Heart left ventricle (tissue), 16 donors: ENCODE results near the gene MYBPH. TPM values are rescaled to one million over a fixed set of nuclear protein-coding genes. Genes with fewer than 3 reads are reported as not detected.
A peak's percentile ranks its signal among the peaks of the same experiment; 100 is the strongest.

Experiments used
- ATAC-seq, 4 donors: fragments of 200-7000 bp; cut with Tn5 transposase; one replicate each; pipeline ENCODE4 v1.9.1; 2020 to 2022; ENCODE audit warnings: moderate library complexity in 4 of 4, mild to moderate bottlenecking in 3 of 4, moderate number of reproducible peaks in 1 of 4
- DNase-seq, 5 donors: peaks; one replicate each; pipeline ENCODE4 v3.0.0-alpha.2; 2020
- H3K27ac ChIP-seq, 12 donors: fragments of 200-600 bp; sonication (generic) in 4 of 12; one replicate each; pipeline versions ENCODE4 v1.5.0 to v1.8.0; 2016 to 2022; ENCODE audit warnings: mild to moderate bottlenecking in 2 of 12
- H3K27me3 ChIP-seq, 9 donors: fragments of 200-600 bp; sonication (generic) in 2 of 9; one replicate each; pipeline versions ENCODE4 v1.5.1 to v1.8.0; 2016 to 2022; ENCODE audit warnings: mild to moderate bottlenecking in 3 of 9
- H3K36me3 ChIP-seq, 9 donors: fragments of 200-600 bp; sonication (generic) in 2 of 9; one replicate each; pipeline versions ENCODE4 v1.5.0 to v1.8.0; 2018 to 2022; ENCODE audit warnings: mild to moderate bottlenecking in 2 of 9
- H3K4me1 ChIP-seq, 12 donors: fragments of 200-600 bp; sonication (generic) in 4 of 12; one replicate each; pipeline versions ENCODE4 v1.5.0 to v1.8.0; 2016 to 2022; ENCODE audit warnings: mild to moderate bottlenecking in 3 of 12
- H3K4me3 ChIP-seq, 12 donors: fragments of 200-600 bp; sonication (generic) in 4 of 12; one replicate each; pipeline versions ENCODE4 v1.5.0 to v1.8.0; 2017 to 2022; ENCODE audit warnings: mild to moderate bottlenecking in 9 of 12, moderate library complexity in 4 of 12
- H3K9me3 ChIP-seq, 12 donors: fragments of 200-600 bp; sonication (generic) in 4 of 12; one replicate each; pipeline versions ENCODE4 v1.5.0 to v1.8.0; 2016 to 2022; ENCODE audit warnings: mild to moderate bottlenecking in 1 of 12
- POLR2A ChIP-seq, 2 donors: fragments of 450-650 bp; IDR thresholded peaks; one replicate each; pipeline ENCODE4 v1.6.1; 2017; ENCODE audit warnings: antibody characterized with exemption in 2 of 2, mild to moderate bottlenecking in 2 of 2, moderate library complexity in 2 of 2
- WGBS, 4 donors: extraction: QIAGEN DNeasy Blood & Tissue Kit in 2 of 4; methylation state at CpG; one replicate each; pipeline versions ENCODE4 v1.1.5 to v1.1.7; 2013 to 2018; 5-methylcytosine and 5-hydroxymethylcytosine counted together
- intact Hi-C, 10 donors: fragments of 100-400 bp; cut with DNase I; formaldehyde crosslinking; loops; one replicate each; pipeline versions ENCODE4 v1.11.1 to v1.14.2; 2022
- polyA plus RNA-seq, 2 donors: library from polyadenylated mRNA; stranded (reverse); fragments of 200-250 nt; gene quantifications; one replicate each; pipeline ENCODE4 v1.2.3, GENCODE V29; 2013
- total RNA-seq, 9 donors: library from RNA; depleted of rRNA in 2 of 9; stranded (reverse); fragments of >200 nt in 2 of 9; fragmentation: NEBNext Ultra II Directional in 3 of 9; extraction: Animal tissue kit (Norgen Biotek cat#: 25700) in 3 of 9; gene quantifications; one replicate each; pipeline versions ENCODE4 v1.1.0 to v1.2.4, GENCODE V29; 2016 to 2023
- TF ChIP-seq, protein P1 (sequence below), 12 donors: fragments of 200-600 bp; sonication (generic) in 4 of 12; IDR thresholded peaks; one replicate each; pipeline versions ENCODE4 v1.5.0 to v1.8.0; 2018 to 2022; ENCODE audit warnings: antibody characterized with exemption in 12 of 12, mild to moderate bottlenecking in 5 of 12
- donor health status: ischemic (EF 13 %, LVEDD 7.1; RV severe dilation, severe dysfunction).
- donor health status: healthy with polysubstance abuse.
- donor health status: DM: no; HTN: yes; CAD: no.
- donor health status: DM: no; HTN: no; CAD: no.
- donor health status: ischemic (EF 25% LVEDD 6.9; RV normal size, moderate dysfunction).
- donor health status: ischemic (EF 25% LVEDD 5.7; RV mildly dilated, moderate dysfunction).
- donor health status: healthy.
- donor health status: DM: yes; HTN: yes; CAD: no.
- donor health status: ischemic (EF 35%, LVEDD 5.7; RV mildly dilated, moderate dysfunction).
- donor health status: nonischemic (EF 11% LVEDD 7.7; RV severe dilation, severe dysfunction).
- donor health status: DM: yes; HTN: yes; CAD: no.
- donor health status: PGD.
- donor health status: ischemic (EF 29% LVEDD 5.4; RV normal size, mild dysfunction).
- donor health status: nonischemic (EF 23%, LVEDD 6.1; RV moderate dilation, normal function).

MYBPH gene
- total and polyA plus RNA-seq, 11 donors = 0.32 TPM; not detected in 10

DNA sequence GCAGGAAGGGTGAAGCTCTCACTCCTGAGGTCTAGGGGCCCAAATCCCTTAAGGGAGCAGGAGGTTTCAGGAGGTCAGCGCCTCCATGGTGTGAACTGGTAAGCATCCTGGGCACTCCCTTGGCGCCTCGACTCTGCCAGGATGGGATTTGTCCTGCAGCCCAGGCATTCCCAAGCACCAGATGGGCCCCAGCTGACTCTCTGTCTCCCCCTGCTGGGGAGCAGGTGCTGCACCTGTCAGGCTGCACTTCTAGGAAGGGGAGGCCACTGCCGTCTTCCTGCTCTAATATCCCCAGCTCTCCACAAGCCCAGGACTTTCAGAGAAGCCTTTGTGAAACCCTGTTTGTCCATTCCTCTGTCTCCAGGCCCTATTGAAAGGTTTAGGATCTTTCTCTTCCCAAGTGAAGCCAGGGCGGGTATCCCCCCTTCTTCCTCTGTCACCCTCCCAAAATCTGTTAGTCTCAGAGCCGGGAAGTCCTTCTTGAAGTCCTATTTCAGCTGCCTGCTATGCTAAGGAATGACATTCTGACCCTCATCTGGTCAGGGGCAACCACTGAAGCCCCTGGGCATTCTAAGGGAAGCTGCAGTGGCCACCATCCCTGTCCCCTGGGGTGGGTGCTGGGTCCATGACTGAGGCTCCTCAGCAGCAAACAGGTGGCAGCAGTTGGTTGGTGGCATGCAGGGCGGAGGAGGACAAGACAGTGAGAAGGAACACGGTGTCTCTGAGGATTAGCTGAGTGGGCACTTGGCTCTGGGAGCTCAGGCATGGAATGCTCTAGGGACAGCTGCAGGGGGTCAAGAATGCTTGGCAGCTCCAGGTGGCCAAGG is 3.2 kb downstream of the MYBPH start:
- DNase-seq (peak; percentile 48 to 78 (median 63)), ATAC-seq (peak; percentile 60 to 82 (median 68))
- intact Hi-C loops = loop anchor here in 9 of 10 donors (1.0 to 5.0 kb wide), 8 partner anchors 45 to 135 kb away; no protein-coding TSS in a partner anchor
- WGBS, 4 donors = 39 to 55% (median 50%) methylated on average over 7 to 8 of the region's 8 CpGs
- Histone ChIP-seq H3K27me3 (no peaks in the 10 kb centered on the region), H3K4me1 (peaks cover 0 to 16% (median 0%) of the 10 kb centered on the region in 12 donors), H3K36me3 (no peaks in the 10 kb centered on the region), H3K27ac (no peak overlapping the region), H3K4me3 (no peak overlapping the region), H3K9me3 (no peaks in the 10 kb centered on the region)
- TF ChIP-seq, protein P1, sequence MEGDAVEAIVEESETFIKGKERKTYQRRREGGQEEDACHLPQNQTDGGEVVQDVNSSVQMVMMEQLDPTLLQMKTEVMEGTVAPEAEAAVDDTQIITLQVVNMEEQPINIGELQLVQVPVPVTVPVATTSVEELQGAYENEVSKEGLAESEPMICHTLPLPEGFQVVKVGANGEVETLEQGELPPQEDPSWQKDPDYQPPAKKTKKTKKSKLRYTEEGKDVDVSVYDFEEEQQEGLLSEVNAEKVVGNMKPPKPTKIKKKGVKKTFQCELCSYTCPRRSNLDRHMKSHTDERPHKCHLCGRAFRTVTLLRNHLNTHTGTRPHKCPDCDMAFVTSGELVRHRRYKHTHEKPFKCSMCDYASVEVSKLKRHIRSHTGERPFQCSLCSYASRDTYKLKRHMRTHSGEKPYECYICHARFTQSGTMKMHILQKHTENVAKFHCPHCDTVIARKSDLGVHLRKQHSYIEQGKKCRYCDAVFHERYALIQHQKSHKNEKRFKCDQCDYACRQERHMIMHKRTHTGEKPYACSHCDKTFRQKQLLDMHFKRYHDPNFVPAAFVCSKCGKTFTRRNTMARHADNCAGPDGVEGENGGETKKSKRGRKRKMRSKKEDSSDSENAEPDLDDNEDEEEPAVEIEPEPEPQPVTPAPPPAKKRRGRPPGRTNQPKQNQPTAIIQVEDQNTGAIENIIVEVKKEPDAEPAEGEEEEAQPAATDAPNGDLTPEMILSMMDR (IDR thresholded peaks at IDR 0.05) = peak; percentile 71 to 87 (median 78)
- no peak for TF ChIP-seq POLR2A (IDR thresholded peaks at IDR 0.05)

DNA sequence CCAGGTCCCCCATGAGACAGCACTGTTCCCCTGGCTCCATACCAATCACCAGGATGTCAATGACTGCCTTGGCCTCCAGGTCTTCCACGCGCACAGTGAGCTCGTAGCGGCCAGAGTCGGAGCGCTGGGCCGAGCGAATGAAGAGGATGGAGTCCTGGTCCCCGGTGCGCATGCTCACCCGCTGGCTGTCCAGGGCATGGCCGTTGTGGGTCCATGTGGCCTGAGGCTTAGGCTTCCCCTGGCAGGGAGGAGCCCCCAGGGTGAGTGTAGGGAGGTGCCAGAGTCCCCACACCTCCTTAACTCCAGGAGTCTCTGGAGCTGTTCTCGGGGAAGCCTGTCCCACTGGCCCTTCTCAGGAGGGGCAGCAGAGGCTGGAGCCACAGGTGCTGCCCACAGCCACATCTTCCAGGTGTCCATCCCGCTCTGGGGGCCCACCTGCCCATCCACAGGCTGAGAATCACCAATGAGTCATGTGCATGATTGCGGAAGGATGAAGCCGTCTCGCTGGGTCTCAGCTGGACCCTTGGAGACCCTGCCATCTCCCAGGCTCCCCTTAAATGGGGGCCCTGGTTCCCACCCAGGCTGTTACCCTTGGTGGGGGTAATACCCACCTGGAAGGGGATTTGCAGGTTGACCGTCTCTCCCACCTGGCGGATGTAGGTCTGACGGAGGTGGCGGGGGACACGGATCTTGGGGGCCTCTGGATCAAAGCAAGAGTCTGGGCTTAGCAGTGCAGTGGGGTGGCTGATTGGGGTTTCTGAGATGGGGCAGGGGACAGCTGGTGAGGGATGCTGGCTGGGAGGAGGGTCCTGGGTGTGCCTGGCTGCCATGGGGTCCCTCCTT is 4.1 kb downstream of the MYBPH start:
- peak in 2 of 5 donors; percentile 24 to 51 for DNase-seq
- H3K4me3 ChIP-seq = no peak overlapping the region
- 86 to 95% (median 94%) methylated on average over 10 to 22 of the region's 22 CpGs for WGBS, 4 donors

DNA sequence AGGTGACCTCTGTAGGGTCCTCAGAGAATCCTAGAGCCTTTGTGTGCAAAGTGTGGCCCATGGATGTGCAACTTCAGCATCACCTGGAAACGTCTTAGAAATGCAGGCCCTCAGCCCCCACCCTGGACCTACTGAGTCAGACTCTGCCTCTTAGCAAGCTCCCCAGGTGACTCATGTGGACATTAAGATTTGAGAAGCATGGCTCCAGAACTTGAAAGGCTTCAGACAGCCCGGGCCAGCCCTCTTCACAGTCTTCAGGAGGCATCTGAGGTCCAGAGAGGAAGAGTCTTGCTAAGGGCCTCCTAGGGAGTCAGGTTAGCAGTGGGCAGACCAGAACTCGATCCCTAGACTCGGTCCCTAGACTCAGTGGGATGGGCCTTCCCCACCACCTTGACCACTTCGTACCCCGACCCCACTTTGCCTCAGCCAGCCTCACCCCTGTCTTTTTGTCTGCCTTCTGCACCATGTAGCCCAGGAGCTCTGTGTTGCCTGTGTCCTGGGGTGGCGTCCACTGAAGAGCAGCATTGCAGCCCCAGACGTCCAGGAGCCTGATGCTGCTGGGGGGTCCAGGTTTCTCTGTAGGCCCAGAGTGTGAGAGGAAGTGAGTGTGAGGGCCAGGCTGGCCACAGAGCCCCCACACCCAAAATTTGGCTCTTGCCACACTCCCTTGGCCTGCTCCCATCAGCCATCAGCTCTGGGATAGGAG is 4.8 kb downstream of the MYBPH start:
- Histone ChIP-seq H3K36me3 (peaks cover 0 to 2% (median 0%) of the 10 kb centered on the region in 9 donors), H3K27ac (no peak overlapping the region), H3K27me3 (no peaks in the 10 kb centered on the region), H3K4me1 (peaks cover 0 to 6% (median 0%) of the 10 kb centered on the region in 12 donors), H3K4me3 (no peak overlapping the region), H3K9me3 (no peaks in the 10 kb centered on the region)
- intact Hi-C loops = loop anchor here in 7 of 10 donors (5.0 kb wide), 4 partner anchors 47 to 133 kb away; no protein-coding TSS in a partner anchor
- no peak for TF ChIP-seq POLR2A (IDR thresholded peaks at IDR 0.05)
- TF ChIP-seq, protein P1 (IDR thresholded peaks at IDR 0.05) = no peak
- WGBS, 4 donors = 82 to 87% (median 83%) methylated on average over 7 to 8 of the region's 8 CpGs
- ATAC-seq = no peak
- DNase-seq = peak in 1 of 5 donors; percentile 19

More for the DNA sequence above, 4.1 kb downstream of the MYBPH start:
- H3K27ac ChIP-seq = no peak overlapping the region
- intact Hi-C loops = loop anchor here in 9 of 10 donors (1.0 to 5.0 kb wide), 8 partner anchors 46 to 134 kb away; no protein-coding TSS in a partner anchor
- H3K4me1 ChIP-seq = peaks cover 0 to 14% (median 0%) of the 10 kb centered on the region in 12 donors
- no peaks in the 10 kb centered on the region for H3K9me3 ChIP-seq
- no peak for ATAC-seq
- TF ChIP-seq, protein P1 (IDR thresholded peaks at IDR 0.05) = no peak
- no peak for TF ChIP-seq POLR2A (IDR thresholded peaks at IDR 0.05)
- H3K36me3 ChIP-seq = no peaks in the 10 kb centered on the region
- H3K27me3 ChIP-seq = no peaks in the 10 kb centered on the region
